Skeletal muscle tissue (tissue), 4 donors: ENCODE results near the gene CCL20. TPM values are rescaled to one million over a fixed set of nuclear protein-coding genes. Genes with fewer than 3 reads are reported as not detected.

ENCODE experiments used
- H3K27ac ChIP-seq: one replicate; pipeline ENCODE4 v1.7.0; 2013; ENCODE audit warnings: mild to moderate bottlenecking, low read depth, low read length, inconsistent platforms
- H3K27me3 ChIP-seq, 3 donors: one replicate each; pipeline ENCODE4 v1.7.0; 2013; ENCODE audit warnings: low read length in 3 of 3; ENCODE audit not compliant: control insufficient read depth in 3 of 3, insufficient read depth in 3 of 3
- H3K36me3 ChIP-seq, 3 donors: one replicate each; pipeline ENCODE4 v1.7.0; 2013; ENCODE audit warnings: low read length in 3 of 3; ENCODE audit not compliant: control insufficient read depth in 3 of 3, insufficient read depth in 3 of 3
- H3K4me1 ChIP-seq, 3 donors: one replicate each; pipeline ENCODE4 v1.7.0; 2013; ENCODE audit warnings: low read length in 3 of 3, mild to moderate bottlenecking in 3 of 3; ENCODE audit not compliant: control insufficient read depth in 3 of 3, insufficient read depth in 3 of 3
- H3K4me3 ChIP-seq, 3 donors: one replicate each; pipeline ENCODE4 v1.7.0; 2013; ENCODE audit warnings: low read length in 3 of 3
- H3K9ac ChIP-seq, 3 donors: one replicate each; pipeline ENCODE4 v1.7.0; 2013; ENCODE audit warnings: low read length in 3 of 3, mild to moderate bottlenecking in 3 of 3, moderate library complexity in 2 of 3, low read depth in 1 of 3
- H3K9me3 ChIP-seq, 3 donors: one replicate each; pipeline ENCODE4 v1.7.0; 2013; ENCODE audit warnings: low read length in 3 of 3; ENCODE audit not compliant: control insufficient read depth in 3 of 3
- total RNA-seq: library from RNA; depleted of rRNA; stranded (reverse); fragments of >200 nt; gene quantifications from one replicate; pipeline ENCODE4 v1.2.3, GENCODE V29; 2014
- donor health status: Osteomylitis.

The CCL20 gene
- total RNA-seq, 1 donor from 2014 or later, result not detected

GRCh38 chr2:227853765-227854271 lies 40.2 kb downstream of the CCL20 start:
- no peak overlapping the region for H3K27ac ChIP-seq
- no peaks in the 10 kb centered on the region for H3K27me3 ChIP-seq
- H3K9ac ChIP-seq, result no peak overlapping the region
- no peaks in the 10 kb centered on the region for H3K4me1 ChIP-seq
- no peak overlapping the region for H3K4me3 ChIP-seq
- no peaks in the 10 kb centered on the region for H3K36me3 ChIP-seq
- no peaks in the 10 kb centered on the region for H3K9me3 ChIP-seq

GRCh38 chr2:227855440-227855839 lies 41.8 kb downstream of the CCL20 start:
- Histone ChIP-seq H3K36me3 (no peaks in the 10 kb centered on the region), H3K4me1 (no peaks in the 10 kb centered on the region), H3K27me3 (no peaks in the 10 kb centered on the region), H3K27ac (no peak overlapping the region), H3K4me3 (no peak overlapping the region), H3K9ac (no peak overlapping the region), H3K9me3 (no peaks in the 10 kb centered on the region)

- Histone ChIP-seq H3K4me3 (no peak overlapping the region), H3K4me1 (peaks cover 0 to 2% (median 0%) of the 10 kb centered on the region in 3 donors), H3K9me3 (no peaks in the 10 kb centered on the region), H3K27ac (no peak overlapping the region), H3K27me3 (no peaks in the 10 kb centered on the region), H3K9ac (no peak overlapping the region), H3K36me3 (no peaks in the 10 kb centered on the region)
These were observed 43.1 kb downstream of the CCL20 start for GRCh38 chr2:227856697-227857096.

- no peaks in the 10 kb centered on the region for H3K27me3 ChIP-seq
- H3K4me3 ChIP-seq, result no peak overlapping the region
- H3K9me3 ChIP-seq, result no peaks in the 10 kb centered on the region
- H3K4me1 ChIP-seq, result peaks cover 0 to 2% (median 0%) of the 10 kb centered on the region in 3 donors
- no peaks in the 10 kb centered on the region for H3K36me3 ChIP-seq
- no peak overlapping the region for H3K9ac ChIP-seq
- H3K27ac ChIP-seq, result no peak overlapping the region
These were observed 46.6 kb downstream of the CCL20 start for GRCh38 chr2:227860221-227860641.

- Histone ChIP-seq H3K27ac (no peak overlapping the region), H3K9ac (no peak overlapping the region), H3K36me3 (no peaks in the 10 kb centered on the region)
These were observed 47.4 kb downstream of the CCL20 start for GRCh38 chr2:227861011-227861410.

GRCh38 chr2:227862227-227862740 lies 48.6 kb downstream of the CCL20 start:
- no peaks in the 10 kb centered on the region for H3K27me3 ChIP-seq
- H3K27ac ChIP-seq, result no peak overlapping the region
- H3K36me3 ChIP-seq, result no peaks in the 10 kb centered on the region
- no peak overlapping the region for H3K4me3 ChIP-seq
- peaks cover 0 to 2% (median 0%) of the 10 kb centered on the region in 3 donors for H3K4me1 ChIP-seq
- no peak overlapping the region for H3K9ac ChIP-seq
- no peaks in the 10 kb centered on the region for H3K9me3 ChIP-seq

More at GRCh38 chr2:227861011-227861410, 47.4 kb downstream of the CCL20 start:
- Histone ChIP-seq H3K9me3 (no peaks in the 10 kb centered on the region), H3K4me3 (no peak overlapping the region), H3K4me1 (peaks cover 0 to 2% (median 0%) of the 10 kb centered on the region in 3 donors), H3K27me3 (no peaks in the 10 kb centered on the region)

- H3K4me3 ChIP-seq, result no peak overlapping the region
- H3K27me3 ChIP-seq, result no peaks in the 10 kb centered on the region
- no peaks in the 10 kb centered on the region for H3K9me3 ChIP-seq
- no peak overlapping the region for H3K9ac ChIP-seq
- H3K4me1 ChIP-seq, result peaks cover 0 to 2% (median 0%) of the 10 kb centered on the region in 3 donors
- H3K27ac ChIP-seq, result no peak overlapping the region
- H3K36me3 ChIP-seq, result no peaks in the 10 kb centered on the region
These were observed 49.3 kb downstream of the CCL20 start for GRCh38 chr2:227862741-227863588.

GRCh38 chr2:227864161-227864756 lies 50.6 kb downstream of the CCL20 start:
- no peak overlapping the region for H3K27ac ChIP-seq
- no peaks in the 10 kb centered on the region for H3K27me3 ChIP-seq
- H3K9me3 ChIP-seq, result no peaks in the 10 kb centered on the region
- H3K36me3 ChIP-seq, result no peaks in the 10 kb centered on the region
- H3K4me3 ChIP-seq, result peak overlapping the region in 1 of 3 donors; percentile 1
- H3K9ac ChIP-seq, result no peak overlapping the region
- peaks cover 0 to 2% (median 0%) of the 10 kb centered on the region in 3 donors for H3K4me1 ChIP-seq

- no peaks in the 10 kb centered on the region for H3K9me3 ChIP-seq
- H3K27me3 ChIP-seq, result no peaks in the 10 kb centered on the region
- no peak overlapping the region for H3K27ac ChIP-seq
These were observed 51.6 kb downstream of the CCL20 start for GRCh38 chr2:227865291-227865690.

More at GRCh38 chr2:227865291-227865690, 51.6 kb downstream of the CCL20 start:
- Histone ChIP-seq H3K36me3 (no peaks in the 10 kb centered on the region), H3K9ac (no peak overlapping the region), H3K4me3 (no peak overlapping the region), H3K4me1 (peaks cover 0 to 2% (median 0%) of the 10 kb centered on the region in 3 donors)
